Left colon (tissue), 2 donors: ENCODE results near the gene LHFPL6. TPM values are rescaled to one million over a fixed set of nuclear protein-coding genes. Genes with fewer than 3 reads are reported as not detected.
A peak's percentile ranks its signal among the peaks of the same experiment; 100 is the strongest.

ENCODE experiments used
- ATAC-seq: fragments of 200-7000 bp; cut with Tn5 transposase; one replicate; pipeline ENCODE4 v1.9.1; 2020; ENCODE audit warnings: mild to moderate bottlenecking, moderate library complexity
- DNase-seq, 2 donors: peaks; one replicate each; pipeline ENCODE4 v3.0.0-alpha.2; 2020
- intact Hi-C, 2 donors: fragments of 100-400 bp; cut with DNase I in 1 of 2; cut with micrococcal nuclease in 1 of 2; formaldehyde crosslinking; loops; one replicate each; pipeline versions ENCODE4 v1.11.2 to v1.14.0; 2022; cut with DNase I, micrococcal nuclease
- total RNA-seq, 2 donors: library from RNA; stranded (reverse); fragmentation: NEBNext Ultra II Directional; extraction: Animal tissue kit (Norgen Biotek cat#: 25700); gene quantifications; one replicate each; pipeline ENCODE4 v1.2.1, GENCODE V29; 2021
- donor health status: DM: no; HTN: no; CAD: no.
- donor health status: DM: yes; HTN: yes; CAD: no.

The LHFPL6 gene
- total RNA-seq, 2 donors from 2014 or later, result 7.0 to 11.8 TPM

- DNase-seq, result no peak
- intact Hi-C loops, result no loop called here
- ATAC-seq, result no peak
These were observed 223.0 kb downstream of the LHFPL6 start for GRCh38 chr13:39379667-39380655.

- ATAC-seq (no peak), DNase-seq (no peak)
- intact Hi-C loops, result no loop called here
These were observed 223.9 kb downstream of the LHFPL6 start for GRCh38 chr13:39379118-39379517.

DNA sequence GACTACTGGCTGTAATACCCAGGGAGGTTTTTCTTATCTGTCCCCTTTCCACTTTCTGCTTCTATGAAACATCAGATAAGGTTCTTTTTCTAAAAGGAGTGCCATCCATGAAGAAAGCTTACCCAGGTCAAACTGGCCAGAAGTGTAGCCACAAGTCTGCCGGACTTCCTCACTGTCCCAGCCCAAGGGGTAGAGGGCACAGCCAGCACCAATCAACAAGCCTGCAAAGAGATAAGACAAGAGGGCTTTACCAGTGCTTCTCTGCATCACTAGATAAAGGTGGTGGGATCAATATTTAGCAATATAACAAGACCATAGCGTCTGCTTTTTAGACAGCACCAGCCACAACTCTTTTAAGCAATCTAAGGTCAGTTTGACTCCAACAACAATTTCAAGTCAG is 224.7 kb downstream of the LHFPL6 start:
- ATAC-seq (no peak), DNase-seq (no peak)
- intact Hi-C loops, result no loop called here

DNA sequence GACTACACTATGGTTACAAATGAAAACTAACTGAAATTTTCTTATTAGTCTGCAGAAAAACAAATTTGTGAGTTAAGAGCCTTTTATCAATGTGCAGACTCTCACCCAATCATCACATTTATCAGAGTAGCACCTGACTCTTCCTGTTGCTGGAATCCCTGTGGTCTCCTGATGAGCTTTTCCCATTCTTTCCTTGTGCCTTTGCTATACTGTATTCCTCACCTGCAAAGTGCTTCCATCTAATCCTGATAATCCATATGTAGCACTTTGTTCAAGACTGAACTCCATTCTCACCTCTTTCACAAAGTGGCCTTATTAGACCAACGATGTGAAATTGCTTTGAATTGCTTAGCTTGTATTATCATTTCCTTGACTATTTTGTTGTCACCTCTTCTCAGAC is 225.3 kb downstream of the LHFPL6 start:
- DNase-seq (no peak), ATAC-seq (no peak)
- intact Hi-C loops, result no loop called here

DNA sequence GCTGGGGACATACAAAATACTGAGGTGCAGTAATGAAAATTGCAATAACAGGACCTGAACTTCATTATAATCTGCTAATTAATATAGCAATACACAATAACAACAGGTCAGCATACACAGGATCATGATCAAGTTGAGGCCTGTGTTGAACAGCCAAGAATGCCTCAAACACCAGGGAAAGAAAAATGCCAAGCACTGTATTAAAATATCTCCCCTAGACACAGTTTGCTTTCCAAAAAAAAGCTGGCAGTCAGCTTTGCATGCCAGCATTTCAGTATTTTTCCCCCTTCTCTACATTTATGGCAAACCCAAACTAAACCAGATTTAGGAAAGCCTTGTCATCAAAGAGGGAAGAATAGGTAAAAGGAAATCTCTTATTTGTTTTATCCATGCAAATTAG is 226.9 kb downstream of the LHFPL6 start:
- ATAC-seq (no peak), DNase-seq (no peak)
- intact Hi-C loops, result no loop called here

DNA sequence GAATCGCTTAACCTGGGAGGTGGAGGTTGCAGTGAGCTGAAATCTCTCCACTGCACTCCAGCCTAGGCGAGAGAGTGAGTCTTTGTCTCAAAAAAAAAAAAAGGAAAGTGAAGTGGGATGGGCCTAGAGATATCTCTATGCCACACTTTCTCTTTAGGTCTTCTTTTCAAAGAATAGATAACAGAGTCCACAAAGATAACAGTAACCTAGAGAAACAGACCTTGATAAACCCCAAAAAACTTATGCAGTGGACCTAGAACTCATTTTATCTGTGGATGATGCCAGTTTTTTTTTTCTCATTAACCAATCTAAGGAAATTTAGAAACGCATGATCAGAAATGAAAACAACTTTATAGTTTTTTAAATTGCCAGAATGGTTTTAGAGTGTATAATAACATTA is 227.4 kb downstream of the LHFPL6 start:
- no peak for ATAC-seq
- intact Hi-C loops, result no loop called here
- no peak for DNase-seq

GRCh38 chr13:39374741-39375189 is 228.2 kb downstream of the LHFPL6 start:
- no peak for ATAC-seq
- DNase-seq, result no peak
- intact Hi-C loops, result no loop called here

DNA sequence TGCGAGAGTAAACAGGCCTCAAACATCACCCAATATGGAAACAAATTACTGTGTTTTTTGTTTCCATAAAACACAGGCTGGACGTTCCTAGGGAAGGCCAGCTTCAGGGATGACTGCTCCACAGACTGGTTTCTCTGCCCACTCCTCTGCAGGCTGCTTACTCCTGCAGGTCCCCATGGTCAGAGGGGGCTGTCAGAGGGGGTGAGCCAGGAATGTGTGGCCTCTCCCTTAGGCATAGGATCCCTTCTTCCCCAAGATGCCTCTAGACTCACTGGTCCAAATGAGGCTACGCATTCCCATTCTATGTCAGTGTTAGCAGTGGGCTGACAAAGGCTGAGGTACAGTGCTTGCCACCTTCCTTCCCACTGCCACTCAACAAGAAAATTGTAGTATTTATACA is 229.8 kb downstream of the LHFPL6 start:
- intact Hi-C loops, result no loop called here
- DNase-seq (no peak), ATAC-seq (no peak)

- intact Hi-C loops, result no loop called here
- ATAC-seq, result no peak
- DNase-seq, result no peak
These were observed 231.3 kb downstream of the LHFPL6 start for GRCh38 chr13:39371706-39372105.

DNA sequence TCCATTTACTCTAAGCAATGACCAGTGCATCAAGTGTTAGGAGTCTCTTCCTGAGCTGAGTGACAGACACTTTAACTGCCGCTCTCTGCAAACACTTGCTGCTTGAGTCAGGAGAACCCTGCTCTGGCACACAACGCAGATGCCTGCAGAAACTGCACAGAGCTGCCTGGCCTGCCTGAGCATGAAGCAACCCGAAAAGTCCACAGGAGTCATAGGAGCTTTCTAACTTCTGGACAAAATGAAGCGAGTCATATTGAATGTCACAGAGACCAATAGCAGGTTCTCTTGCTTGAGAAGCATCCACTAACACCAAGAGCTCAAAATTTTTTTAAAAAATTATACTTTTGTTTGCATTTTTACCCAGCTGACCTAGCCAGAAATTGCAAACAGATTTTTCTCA is 232.4 kb downstream of the LHFPL6 start:
- intact Hi-C loops, result no loop called here
- DNase-seq (no peak), ATAC-seq (no peak)

DNA sequence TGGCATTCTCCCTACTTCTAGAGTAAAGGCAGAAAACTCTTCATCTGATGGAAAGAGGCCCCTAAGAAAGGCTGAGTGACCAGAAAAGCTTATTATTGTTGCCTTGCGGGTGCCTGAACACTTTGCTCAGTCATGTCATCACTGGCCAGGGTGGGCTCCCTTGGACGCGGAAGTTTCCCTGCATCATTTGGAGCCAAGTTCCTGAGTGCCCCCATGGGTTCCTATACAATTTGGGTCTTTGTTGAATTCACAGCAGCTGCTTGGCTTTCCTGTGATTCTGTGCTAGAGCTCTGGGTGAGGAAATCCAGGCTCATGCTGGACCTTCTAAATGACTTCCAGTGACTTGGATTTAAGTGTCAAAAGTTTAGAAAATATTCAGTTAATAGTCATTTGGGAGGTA is 232.9 kb downstream of the LHFPL6 start:
- intact Hi-C loops, result no loop called here
- ATAC-seq, result no peak
- DNase-seq, result no peak

DNA sequence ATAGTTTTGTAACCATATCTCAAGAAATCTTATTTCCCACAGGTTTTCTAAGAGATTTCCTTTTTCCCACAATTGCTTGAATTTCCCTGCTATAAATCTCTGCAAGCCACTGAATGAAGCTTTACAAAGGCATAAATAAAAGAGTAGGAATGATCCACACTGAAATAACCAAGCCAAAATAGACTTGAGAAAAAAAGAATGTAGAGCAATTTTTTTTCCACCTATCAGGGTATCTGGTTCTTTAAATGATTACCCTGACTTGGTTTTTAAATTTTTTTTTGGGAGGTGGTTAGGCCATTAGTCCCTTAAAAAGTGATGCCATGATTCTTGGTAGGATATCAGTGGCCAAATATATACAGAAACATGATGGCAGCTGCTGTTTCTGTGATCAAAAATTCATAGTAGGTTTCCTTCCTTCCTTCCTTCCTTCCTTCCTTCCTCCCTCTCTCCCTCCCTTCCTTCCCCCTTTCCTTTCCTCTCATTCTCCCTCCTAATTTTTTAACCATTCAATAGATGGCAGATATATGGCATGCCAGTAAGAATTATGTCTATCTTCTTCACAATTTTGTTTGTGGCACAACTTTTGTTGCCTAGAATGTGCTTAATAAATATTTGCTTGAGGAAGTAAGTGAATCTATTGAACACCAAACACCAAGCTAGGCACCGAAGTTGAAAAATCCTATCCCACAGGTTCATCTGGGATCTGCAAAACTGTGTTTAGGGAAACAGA is 233.7 kb downstream of the LHFPL6 start:
- intact Hi-C loops, result no loop called here
- ATAC-seq (no peak), DNase-seq (no peak)

DNA sequence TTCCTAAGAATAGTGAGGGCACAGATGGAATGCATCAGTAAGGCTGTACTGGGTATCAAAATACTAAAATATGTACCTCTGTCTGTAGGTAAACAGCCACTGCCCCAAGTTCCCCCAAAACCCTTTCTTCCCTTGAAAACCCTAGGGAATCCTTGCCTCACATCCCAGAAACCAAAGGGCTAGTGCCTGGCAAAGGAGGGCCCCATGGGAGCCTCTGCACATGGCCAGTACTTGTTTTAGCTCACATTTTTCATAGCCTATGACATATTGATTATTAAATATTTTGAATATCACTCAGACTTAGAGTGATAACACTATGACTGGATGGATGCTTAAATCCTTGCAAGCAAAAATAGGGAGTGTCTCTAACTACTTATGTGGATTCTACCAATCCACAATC is 237.1 kb downstream of the LHFPL6 start:
- intact Hi-C loops, result no loop called here

DNA sequence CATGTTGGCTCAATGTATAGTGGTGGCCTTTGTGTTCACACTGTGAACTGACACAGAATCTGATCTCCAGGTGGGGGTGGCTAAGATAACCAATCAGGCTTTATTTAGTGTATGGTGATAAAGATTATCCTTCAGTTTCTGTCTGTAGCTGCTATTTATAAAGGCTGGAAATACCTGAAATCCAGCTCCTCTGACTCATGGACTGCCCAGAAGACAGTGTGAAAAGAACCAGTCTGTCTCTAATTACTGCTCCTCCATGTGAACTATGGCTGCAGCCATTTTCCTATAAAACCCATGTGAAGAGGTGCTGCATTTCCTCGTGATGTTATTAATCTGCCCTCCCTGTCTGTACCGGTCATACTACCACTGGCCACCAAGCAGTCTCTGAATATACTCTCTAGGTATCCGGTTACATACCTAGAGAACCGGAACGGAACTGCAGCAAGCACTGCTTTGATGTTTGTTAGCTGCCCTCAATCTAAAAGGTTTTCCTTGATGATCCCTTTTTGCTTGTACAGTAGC is 238.0 kb downstream of the LHFPL6 start:
- intact Hi-C loops, result no loop called here
- no peak for ATAC-seq
- DNase-seq, result no peak

More for the DNA sequence above, 237.1 kb downstream of the LHFPL6 start:
- ATAC-seq (no peak), DNase-seq (no peak)

GRCh38 chr13:39363382-39363772 is 239.6 kb downstream of the LHFPL6 start:
- DNase-seq, result no peak
- ATAC-seq, result no peak
- intact Hi-C loops, result no loop called here

DNA sequence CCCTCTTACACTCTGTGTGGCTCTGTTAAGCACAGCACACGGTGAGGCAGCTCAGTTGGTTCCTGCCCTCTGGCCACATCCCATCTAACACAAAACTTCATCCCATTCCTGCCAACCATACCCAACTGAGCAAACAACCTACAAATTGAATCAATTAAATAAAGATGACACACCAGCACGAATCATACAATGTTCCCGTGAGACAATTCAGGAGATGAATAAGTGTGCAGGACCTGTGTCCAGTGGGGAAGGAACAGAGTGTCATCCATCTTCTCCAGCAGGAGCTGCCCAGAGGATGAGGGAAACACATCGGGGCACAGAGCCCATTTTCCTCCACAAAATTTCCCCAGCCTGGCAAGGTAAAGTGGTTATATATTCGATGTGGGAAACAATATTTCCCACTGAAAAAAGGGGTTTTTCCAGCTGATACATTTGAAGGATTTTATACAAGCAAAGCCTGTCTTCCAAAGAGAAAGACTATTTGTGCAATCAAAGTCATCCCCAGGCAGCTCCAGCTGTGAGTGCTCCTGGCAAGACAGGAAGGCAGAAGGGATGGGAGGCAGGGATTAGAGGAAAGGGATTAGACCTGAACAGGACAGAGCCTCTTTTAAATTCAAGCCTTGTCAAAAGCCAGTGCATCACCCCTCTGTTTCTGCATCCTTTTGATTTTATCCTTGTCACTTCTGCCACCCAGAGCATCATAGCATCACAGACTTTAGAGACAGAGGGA is 240.2 kb downstream of the LHFPL6 start:
- intact Hi-C loops, result no loop called here
- no peak for ATAC-seq
- DNase-seq, result no peak

- ATAC-seq, result no peak
- intact Hi-C loops, result no loop called here
- no peak for DNase-seq
These were observed 249.0 kb downstream of the LHFPL6 start for GRCh38 chr13:39353988-39354387.

DNA sequence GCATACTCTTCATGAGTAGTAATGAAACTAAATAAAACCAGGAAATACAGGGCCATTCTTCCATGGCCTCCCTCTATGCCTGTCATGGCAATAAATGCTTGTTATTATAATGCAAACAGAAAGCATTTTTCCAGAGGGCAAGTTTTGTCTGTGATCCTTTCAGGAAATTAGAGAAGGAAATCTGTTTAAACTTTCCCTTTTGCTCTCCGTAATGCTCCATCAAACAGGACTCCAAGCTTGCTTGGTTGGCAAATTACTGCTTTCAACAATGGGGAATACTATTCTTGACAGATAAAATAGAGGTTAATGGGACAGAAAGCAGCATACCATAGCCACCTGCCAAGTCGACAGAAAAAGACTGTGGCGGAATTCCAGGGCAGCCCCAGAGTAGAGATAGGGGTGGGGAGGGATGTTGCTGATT is 252.5 kb downstream of the LHFPL6 start:
- DNase-seq (no peak), ATAC-seq (peak; percentile 84)
- intact Hi-C loops, result no loop called here

- DNase-seq, result no peak
- no peak for ATAC-seq
- intact Hi-C loops, result no loop called here
These were observed 253.5 kb downstream of the LHFPL6 start for GRCh38 chr13:39349391-39349960.
